OCI-LY7 (cell line): Measurements from ENCODE around the gene DENND4A.

Source experiments
- EZH2phosphoT487 ChIP-seq: fragments of 200-600 bp; sonication (generic); IDR thresholded peaks from 2 replicates; pipeline ENCODE4 v1.6.1; 2018; ENCODE audit warnings: low read depth, borderline replicate concordance, mild to moderate bottlenecking, mixed run types, antibody characterized with exemption, low read length, moderate library complexity, mixed read lengths
- TF ChIP-seq, protein P1 (sequence below): fragments of 200-600 bp; sonication (generic); conservative IDR thresholded peaks from 2 replicates; pipeline ENCODE4 v1.5.1; 2014; ENCODE audit warnings: mild to moderate bottlenecking, antibody characterized with exemption, low read length, moderate library complexity, mixed read lengths

DNA sequence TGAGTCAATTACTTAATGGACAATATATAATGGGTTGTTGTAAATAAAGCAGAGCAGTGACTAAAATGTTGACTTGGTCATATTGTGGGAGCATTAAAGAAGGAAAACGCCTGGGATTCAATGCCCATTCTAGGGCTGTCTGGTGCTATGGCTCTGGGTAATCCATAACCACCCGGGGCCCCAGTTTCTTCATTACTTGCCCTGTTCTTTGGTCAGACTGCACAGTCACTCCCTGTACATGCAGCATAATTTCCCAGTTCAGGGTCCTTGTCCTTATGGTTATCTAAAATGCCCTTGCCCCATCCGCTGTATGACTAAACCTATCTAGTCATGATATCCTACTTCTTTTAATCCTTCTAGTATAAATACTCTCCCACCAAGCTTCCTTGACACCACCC, 27.5 kb upstream of the DENND4A start:
- TF ChIP-seq, protein P1, sequence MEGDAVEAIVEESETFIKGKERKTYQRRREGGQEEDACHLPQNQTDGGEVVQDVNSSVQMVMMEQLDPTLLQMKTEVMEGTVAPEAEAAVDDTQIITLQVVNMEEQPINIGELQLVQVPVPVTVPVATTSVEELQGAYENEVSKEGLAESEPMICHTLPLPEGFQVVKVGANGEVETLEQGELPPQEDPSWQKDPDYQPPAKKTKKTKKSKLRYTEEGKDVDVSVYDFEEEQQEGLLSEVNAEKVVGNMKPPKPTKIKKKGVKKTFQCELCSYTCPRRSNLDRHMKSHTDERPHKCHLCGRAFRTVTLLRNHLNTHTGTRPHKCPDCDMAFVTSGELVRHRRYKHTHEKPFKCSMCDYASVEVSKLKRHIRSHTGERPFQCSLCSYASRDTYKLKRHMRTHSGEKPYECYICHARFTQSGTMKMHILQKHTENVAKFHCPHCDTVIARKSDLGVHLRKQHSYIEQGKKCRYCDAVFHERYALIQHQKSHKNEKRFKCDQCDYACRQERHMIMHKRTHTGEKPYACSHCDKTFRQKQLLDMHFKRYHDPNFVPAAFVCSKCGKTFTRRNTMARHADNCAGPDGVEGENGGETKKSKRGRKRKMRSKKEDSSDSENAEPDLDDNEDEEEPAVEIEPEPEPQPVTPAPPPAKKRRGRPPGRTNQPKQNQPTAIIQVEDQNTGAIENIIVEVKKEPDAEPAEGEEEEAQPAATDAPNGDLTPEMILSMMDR = no peak
- TF ChIP-seq EZH2phosphoT487 = no peak
